ENCODE measurements around the gene LRRN2. TPM values are rescaled to one million over a fixed set of nuclear protein-coding genes. Genes with fewer than 3 reads are reported as not detected.

The LRRN2 gene
- total RNA-seq, 1 donor = not detected

- TF ChIP-seq CTCF (IDR thresholded peaks at IDR 0.05; ENCODE audit: insufficient read depth, low read length) = no peak
- DNase-seq (ENCODE audit: low read depth) = no peak
- no peak overlapping the region for H3K4me3 ChIP-seq (ENCODE audit: low read depth, low read length)
These were observed 11.5 kb downstream of the LRRN2 start for GRCh38 chr1:204673909-204674649.

- no peak for DNase-seq (ENCODE audit: low read depth)
- no peak for TF ChIP-seq CTCF (IDR thresholded peaks at IDR 0.05; ENCODE audit: insufficient read depth, low read length)
- no peak overlapping the region for H3K4me3 ChIP-seq (ENCODE audit: low read depth, low read length)
These were observed 12.3 kb downstream of the LRRN2 start for GRCh38 chr1:204673209-204673608.

GRCh38 chr1:204672482-204673121, 12.9 kb downstream of the LRRN2 start:
- no peak for DNase-seq (ENCODE audit: low read depth)
- no peak for TF ChIP-seq CTCF (IDR thresholded peaks at IDR 0.05; ENCODE audit: insufficient read depth, low read length)
- no peak overlapping the region for H3K4me3 ChIP-seq (ENCODE audit: low read depth, low read length)

GRCh38 chr1:204672069-204672468, 13.5 kb downstream of the LRRN2 start:
- DNase-seq (ENCODE audit: low read depth) = no peak
- no peak overlapping the region for H3K4me3 ChIP-seq (ENCODE audit: low read depth, low read length)
- no peak for TF ChIP-seq CTCF (IDR thresholded peaks at IDR 0.05; ENCODE audit: insufficient read depth, low read length)

GRCh38 chr1:204670152-204670927, 15.2 kb downstream of the LRRN2 start:
- DNase-seq (ENCODE audit: low read depth) = peak; percentile 77

GRCh38 chr1:204669579-204669978, 16.0 kb downstream of the LRRN2 start:
- no peak for TF ChIP-seq CTCF (IDR thresholded peaks at IDR 0.05; ENCODE audit: insufficient read depth, low read length)
- DNase-seq (ENCODE audit: low read depth) = no peak
- no peak overlapping the region for H3K4me3 ChIP-seq (ENCODE audit: low read depth, low read length)

More at GRCh38 chr1:204670152-204670927, 15.2 kb downstream of the LRRN2 start:
- no peak overlapping the region for H3K4me3 ChIP-seq (ENCODE audit: low read depth, low read length)
- no peak for TF ChIP-seq CTCF (IDR thresholded peaks at IDR 0.05; ENCODE audit: insufficient read depth, low read length)
